ENCODE results near the gene NTM. TPM values are rescaled to one million over a fixed set of nuclear protein-coding genes. Genes with fewer than 3 reads are reported as not detected.

Gene NTM
- total RNA-seq, 4 donors from 2014 or later: 3.6 to 11.8 (median 7.8) TPM

DNA sequence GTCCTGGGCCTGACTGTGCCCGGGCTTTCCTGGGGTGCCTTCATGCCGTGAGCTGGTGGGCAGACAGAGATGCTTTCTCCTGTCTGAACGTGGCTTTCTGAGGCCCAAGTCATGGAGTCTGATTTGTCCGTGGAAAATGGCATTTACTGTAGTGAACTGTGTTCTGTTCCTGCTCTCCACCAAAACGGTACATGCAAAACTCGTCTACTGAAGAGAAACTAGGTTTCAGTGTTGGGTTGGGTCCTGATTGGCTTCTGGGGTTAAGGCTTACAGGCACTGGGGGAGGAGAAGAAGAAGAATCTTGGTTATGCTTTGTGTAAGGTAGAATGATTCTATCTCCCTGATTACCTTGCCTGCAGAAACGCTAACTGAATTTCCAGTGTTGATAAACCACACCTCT lies 541.7 kb downstream of the NTM start:
- peak overlapping the region in 1 of 4 donors; percentile 84 for H3K27ac ChIP-seq
- H3K4me1 ChIP-seq: peaks cover 0 to 24% (median 4%) of the 10 kb centered on the region in 3 donors
- WGBS, 2 donors (ENCODE audit: low coverage in 1 of 2): 53 to 60% methylated on average over 1 to 6 of the region's 7 CpGs

DNA sequence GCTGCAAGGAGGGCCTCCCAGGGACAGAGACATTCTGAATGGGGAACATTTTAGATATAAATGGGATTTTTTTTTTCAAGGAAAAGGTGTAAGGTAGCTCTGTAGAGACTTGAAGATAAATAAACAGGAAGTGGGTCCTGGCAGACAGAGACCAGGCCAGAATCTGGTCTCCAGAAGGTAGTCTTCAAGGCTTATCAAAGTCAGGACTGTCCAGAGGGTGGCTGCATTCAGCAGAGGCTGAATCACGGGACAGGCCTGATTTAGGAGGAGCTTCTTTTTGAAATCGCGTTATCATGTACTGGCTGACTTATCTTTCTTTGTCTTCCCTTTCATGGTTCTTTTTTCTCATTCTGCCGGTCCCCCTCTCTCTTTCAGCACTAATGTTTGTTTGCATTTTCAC lies 542.9 kb downstream of the NTM start:
- WGBS, 2 donors (ENCODE audit: low coverage in 1 of 2): 63 to 80% methylated on average over 4 of the region's 4 CpGs
- Histone ChIP-seq H3K27ac (no peak overlapping the region), H3K9me3 (no peaks in the 10 kb centered on the region), H3K4me3 (no peak overlapping the region), H3K36me3 (no peaks in the 10 kb centered on the region), H3K4me1 (peaks cover 0 to 24% (median 4%) of the 10 kb centered on the region in 3 donors), H3K27me3 (peaks cover 49% of the 10 kb centered on the region)
- TF ChIP-seq POLR2A (IDR thresholded peaks at IDR 0.05): no peak
- TF ChIP-seq, protein P1, sequence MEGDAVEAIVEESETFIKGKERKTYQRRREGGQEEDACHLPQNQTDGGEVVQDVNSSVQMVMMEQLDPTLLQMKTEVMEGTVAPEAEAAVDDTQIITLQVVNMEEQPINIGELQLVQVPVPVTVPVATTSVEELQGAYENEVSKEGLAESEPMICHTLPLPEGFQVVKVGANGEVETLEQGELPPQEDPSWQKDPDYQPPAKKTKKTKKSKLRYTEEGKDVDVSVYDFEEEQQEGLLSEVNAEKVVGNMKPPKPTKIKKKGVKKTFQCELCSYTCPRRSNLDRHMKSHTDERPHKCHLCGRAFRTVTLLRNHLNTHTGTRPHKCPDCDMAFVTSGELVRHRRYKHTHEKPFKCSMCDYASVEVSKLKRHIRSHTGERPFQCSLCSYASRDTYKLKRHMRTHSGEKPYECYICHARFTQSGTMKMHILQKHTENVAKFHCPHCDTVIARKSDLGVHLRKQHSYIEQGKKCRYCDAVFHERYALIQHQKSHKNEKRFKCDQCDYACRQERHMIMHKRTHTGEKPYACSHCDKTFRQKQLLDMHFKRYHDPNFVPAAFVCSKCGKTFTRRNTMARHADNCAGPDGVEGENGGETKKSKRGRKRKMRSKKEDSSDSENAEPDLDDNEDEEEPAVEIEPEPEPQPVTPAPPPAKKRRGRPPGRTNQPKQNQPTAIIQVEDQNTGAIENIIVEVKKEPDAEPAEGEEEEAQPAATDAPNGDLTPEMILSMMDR (IDR thresholded peaks at IDR 0.05): no peak
- TF ChIP-seq POLR2AphosphoS5 (IDR thresholded peaks at IDR 0.05): no peak
- no peak for TF ChIP-seq EP300 (IDR thresholded peaks at IDR 0.05)
- no peak for ATAC-seq

More for the DNA sequence above, 541.7 kb downstream of the NTM start:
- Histone ChIP-seq H3K27me3 (peaks cover 57% of the 10 kb centered on the region), H3K4me3 (peak overlapping the region in 1 of 2 donors; percentile 55), H3K9me3 (no peaks in the 10 kb centered on the region), H3K36me3 (no peaks in the 10 kb centered on the region)
- ATAC-seq: no peak
- TF ChIP-seq EP300 (IDR thresholded peaks at IDR 0.05) (no peak), POLR2A (IDR thresholded peaks at IDR 0.05) (no peak), POLR2AphosphoS5 (IDR thresholded peaks at IDR 0.05) (no peak)
- TF ChIP-seq, protein P1 (IDR thresholded peaks at IDR 0.05): no peak

DNA sequence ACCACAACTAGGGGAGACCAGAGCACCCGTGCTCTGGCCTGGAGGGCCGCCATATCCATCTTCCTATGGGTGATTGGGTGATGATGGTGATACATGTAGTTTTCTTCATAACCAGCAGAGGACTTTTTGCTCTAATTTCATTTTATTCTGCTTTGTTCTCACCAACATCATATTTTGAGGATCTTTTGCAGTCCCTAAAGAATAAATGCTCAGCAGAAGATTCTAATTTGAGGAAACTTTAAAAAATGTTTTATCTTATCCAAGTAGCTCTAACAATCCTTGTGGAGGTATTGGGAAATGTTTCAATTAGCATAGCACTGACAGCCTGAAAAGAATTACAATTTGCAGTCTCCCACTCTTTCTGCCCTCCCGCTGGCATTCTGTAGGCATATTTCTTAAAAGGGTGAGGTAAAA lies 544.0 kb downstream of the NTM start:
- 72 to 87% methylated on average over 3 of the region's 3 CpGs for WGBS, 2 donors (ENCODE audit: low coverage in 1 of 2)
- H3K36me3 ChIP-seq: no peaks in the 10 kb centered on the region
- H3K27ac ChIP-seq: no peak overlapping the region
- peaks cover 0 to 24% (median 4%) of the 10 kb centered on the region in 3 donors for H3K4me1 ChIP-seq
- no peaks in the 10 kb centered on the region for H3K9me3 ChIP-seq
- H3K27me3 ChIP-seq: peaks cover 44% of the 10 kb centered on the region
- no peak for ATAC-seq
- no peak overlapping the region for H3K4me3 ChIP-seq
- TF ChIP-seq POLR2AphosphoS5 (IDR thresholded peaks at IDR 0.05): no peak
- TF ChIP-seq, protein P1 (IDR thresholded peaks at IDR 0.05): peak in 2 of 4 experiments; percentile 31 to 32

DNA sequence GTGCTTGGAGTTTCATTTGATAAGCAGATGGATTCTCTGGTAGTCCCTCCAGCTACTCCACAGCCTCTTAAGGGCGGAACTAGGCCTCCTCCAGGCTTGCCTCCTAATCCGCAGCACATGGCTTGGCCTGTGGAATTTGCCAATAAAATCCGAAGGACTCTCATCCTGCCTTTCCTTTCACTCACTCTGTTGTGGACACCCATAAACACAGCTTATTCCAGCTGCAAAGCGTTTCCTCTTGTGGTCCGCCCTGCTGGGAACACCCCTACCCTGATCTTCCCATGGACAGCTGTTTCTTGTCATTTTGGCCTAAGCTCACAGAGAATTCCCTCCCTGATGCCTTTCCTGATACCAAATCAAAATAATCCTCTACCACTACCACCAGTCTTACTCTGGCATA lies 546.2 kb downstream of the NTM start:
- peaks cover 22% of the 10 kb centered on the region for H3K27me3 ChIP-seq
- peaks cover 0 to 4% (median 3%) of the 10 kb centered on the region in 3 donors for H3K4me1 ChIP-seq
- H3K27ac ChIP-seq: no peak overlapping the region
- H3K36me3 ChIP-seq: no peaks in the 10 kb centered on the region
- no peak overlapping the region for H3K4me3 ChIP-seq
- TF ChIP-seq, protein P1 (IDR thresholded peaks at IDR 0.05): no peak
- TF ChIP-seq EP300 (IDR thresholded peaks at IDR 0.05): no peak
- no peaks in the 10 kb centered on the region for H3K9me3 ChIP-seq
- no peak for ATAC-seq
- WGBS, 2 donors (ENCODE audit: low coverage in 1 of 2): 45% methylated on average over 3 of the region's 5 CpGs; no CpG with 5 or more reads in 1 of the 2 donors

DNA sequence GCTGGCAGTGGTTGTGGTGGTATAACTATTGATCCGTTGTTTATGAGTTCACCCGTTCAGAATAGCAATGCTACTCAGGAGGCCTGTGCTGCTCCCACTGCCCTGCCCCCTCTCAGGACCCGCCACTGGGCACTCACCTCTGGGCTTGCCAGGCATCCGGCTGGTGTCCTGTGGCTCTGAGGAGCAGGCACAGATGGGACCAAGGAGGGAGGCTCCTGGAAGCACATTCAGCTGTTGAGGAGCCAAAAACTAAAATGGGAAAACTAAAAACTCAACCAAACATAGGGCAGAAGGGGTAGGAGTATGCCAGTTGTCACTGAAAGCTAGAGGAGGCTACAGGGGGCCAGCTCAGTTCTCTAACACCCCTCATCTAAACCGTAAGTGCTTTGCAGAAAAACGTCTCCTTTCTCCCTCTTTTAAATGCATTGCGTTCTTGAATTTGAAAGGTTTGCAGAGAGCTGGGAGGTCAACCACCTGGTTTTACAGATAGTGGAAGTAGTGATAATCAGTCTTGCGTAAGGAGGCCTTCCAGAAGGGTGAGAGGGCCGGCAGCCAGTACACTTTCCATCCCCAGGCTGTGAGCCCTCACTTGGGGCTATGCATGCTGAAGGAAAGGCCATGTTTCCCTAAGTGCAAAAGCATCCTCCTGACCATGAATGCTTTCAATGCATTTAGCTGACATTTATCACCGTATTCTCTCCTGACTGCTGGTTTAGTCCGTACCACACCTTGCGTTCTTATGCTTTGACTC lies 547.4 kb downstream of the NTM start:
- 85 to 91% methylated on average over 6 to 10 of the region's 12 CpGs for WGBS, 2 donors (ENCODE audit: low coverage in 1 of 2)
- Histone ChIP-seq H3K4me3 (no peak overlapping the region), H3K36me3 (no peaks in the 10 kb centered on the region), H3K9me3 (no peaks in the 10 kb centered on the region), H3K27ac (no peak overlapping the region), H3K27me3 (peaks cover 11% of the 10 kb centered on the region), H3K4me1 (no peaks in the 10 kb centered on the region)
- ATAC-seq: no peak
- TF ChIP-seq EP300 (IDR thresholded peaks at IDR 0.05): no peak
